ENCODE data around the gene LCN12. TPM values are rescaled to one million over a fixed set of nuclear protein-coding genes. Genes with fewer than 3 reads are reported as not detected.
A peak's percentile ranks its signal among the peaks of the same experiment; 100 is the strongest.

LCN12 gene
- total RNA-seq, 1 experiment from 2014 or later = not detected

GRCh38 chr9:136944519-136945332, 7.3 kb upstream of the LCN12 start, which contains the start of the genes C8G and FBXW5:
Gene C8G (plus strand): TSS chr9:136945243. CDS start chr9:136945321, 78 bp downstream.
Gene FBXW5 (minus strand): TSS chr9:136944738. CDS start chr9:136944083, 655 bp downstream.
- peak; percentile 92 for DNase-seq (ENCODE audit: low read depth)

GRCh38 chr9:136945333-136946227, 6.5 kb upstream of the LCN12 start:
- no peak for DNase-seq (ENCODE audit: low read depth)

GRCh38 chr9:136946228-136947027, 5.6 kb upstream of the LCN12 start:
- no peak for DNase-seq (ENCODE audit: low read depth)

GRCh38 chr9:136947028-136947891, 4.8 kb upstream of the LCN12 start:
- DNase-seq (ENCODE audit: low read depth) = no peak

GRCh38 chr9:136947955-136948510, 4.0 kb upstream of the LCN12 start:
- DNase-seq (ENCODE audit: low read depth) = peak; percentile 43

GRCh38 chr9:136949239-136949816, 2.7 kb upstream of the LCN12 start:
- no peak for DNase-seq (ENCODE audit: low read depth)

- DNase-seq (ENCODE audit: low read depth) = peak; percentile 91
These were observed 2.0 kb upstream of the LCN12 start for GRCh38 chr9:136949817-136950655.

- DNase-seq (ENCODE audit: low read depth) = peak; percentile 39
These were observed 1.3 kb upstream of the LCN12 start for GRCh38 chr9:136950656-136951276.

- no peak for DNase-seq (ENCODE audit: low read depth)
These were observed 313 bp downstream of the LCN12 start for GRCh38 chr9:136952321-136952850.

GRCh38 chr9:136952876-136953770, 1.1 kb downstream of the LCN12 start:
- DNase-seq (ENCODE audit: low read depth) = no peak

GRCh38 chr9:136953771-136954269, 1.7 kb downstream of the LCN12 start:
- DNase-seq (ENCODE audit: low read depth) = no peak

- DNase-seq (ENCODE audit: low read depth) = no peak
These were observed 2.4 kb downstream of the LCN12 start for GRCh38 chr9:136954270-136955083.

- DNase-seq (ENCODE audit: low read depth) = no peak
These were observed 3.3 kb downstream of the LCN12 start for GRCh38 chr9:136955202-136955942.

GRCh38 chr9:136955943-136956335, 3.9 kb downstream of the LCN12 start:
- DNase-seq (ENCODE audit: low read depth) = no peak

GRCh38 chr9:136956604-136957003, 4.5 kb downstream of the LCN12 start:
- no peak for DNase-seq (ENCODE audit: low read depth)

Data from M059J (cell line).